Progenitor cell of endocrine pancreas (in vitro differentiated cells): ENCODE measurements around the gene RASL10B. TPM values are rescaled to one million over a fixed set of nuclear protein-coding genes. Genes with fewer than 3 reads are reported as not detected.
"Not testable (repeated sequence)": the region's sequence is repeated elsewhere in the genome, so short reads cannot be mapped to it uniquely, and the experiment has no call there.

Source experiments
- DNase-seq: peaks from one replicate; pipeline ENCODE4 v3.0.0; 2021; ENCODE audit warnings: low spot score; ENCODE audit not compliant: unreplicated experiment
- H3K27ac Mint-ChIP-seq: 2 replicates; pipeline ENCODE4 v1.8.0; 2021; ENCODE audit warnings: mild to moderate bottlenecking, moderate library complexity, mixed read lengths
- H3K27me3 Mint-ChIP-seq: 2 replicates; pipeline ENCODE4 v1.8.0; 2021; ENCODE audit warnings: mixed read lengths
- H3K36me3 Mint-ChIP-seq: 2 replicates; pipeline ENCODE4 v1.8.0; 2022; ENCODE audit warnings: mixed read lengths; ENCODE audit not compliant: insufficient read depth
- H3K4me1 Mint-ChIP-seq: 2 replicates; pipeline ENCODE4 v1.8.0; 2021; ENCODE audit warnings: low read depth, mixed read lengths
- H3K4me3 Mint-ChIP-seq: 2 replicates; pipeline ENCODE4 v1.8.0; 2021; ENCODE audit warnings: low read depth, mild to moderate bottlenecking, moderate library complexity, mixed read lengths
- H3K9me3 Mint-ChIP-seq: 2 replicates; pipeline ENCODE4 v1.8.0; 2021; ENCODE audit warnings: low read depth, mixed read lengths
- total RNA-seq: library from RNA; stranded (reverse); gene quantifications from 2 replicates; pipeline ENCODE4 v1.2.1, GENCODE V29; 2021
- TF ChIP-seq, protein P1 (sequence below): fragments of 200-600 bp; sonication (generic); IDR thresholded peaks from one replicate; pipeline ENCODE4 v1.5.0; 2021; ENCODE audit warnings: antibody characterized with exemption, mild to moderate bottlenecking; ENCODE audit not compliant: unreplicated experiment

Gene RASL10B
- total RNA-seq, 1 donor from 2014 or later, result 13.7 TPM

DNA sequence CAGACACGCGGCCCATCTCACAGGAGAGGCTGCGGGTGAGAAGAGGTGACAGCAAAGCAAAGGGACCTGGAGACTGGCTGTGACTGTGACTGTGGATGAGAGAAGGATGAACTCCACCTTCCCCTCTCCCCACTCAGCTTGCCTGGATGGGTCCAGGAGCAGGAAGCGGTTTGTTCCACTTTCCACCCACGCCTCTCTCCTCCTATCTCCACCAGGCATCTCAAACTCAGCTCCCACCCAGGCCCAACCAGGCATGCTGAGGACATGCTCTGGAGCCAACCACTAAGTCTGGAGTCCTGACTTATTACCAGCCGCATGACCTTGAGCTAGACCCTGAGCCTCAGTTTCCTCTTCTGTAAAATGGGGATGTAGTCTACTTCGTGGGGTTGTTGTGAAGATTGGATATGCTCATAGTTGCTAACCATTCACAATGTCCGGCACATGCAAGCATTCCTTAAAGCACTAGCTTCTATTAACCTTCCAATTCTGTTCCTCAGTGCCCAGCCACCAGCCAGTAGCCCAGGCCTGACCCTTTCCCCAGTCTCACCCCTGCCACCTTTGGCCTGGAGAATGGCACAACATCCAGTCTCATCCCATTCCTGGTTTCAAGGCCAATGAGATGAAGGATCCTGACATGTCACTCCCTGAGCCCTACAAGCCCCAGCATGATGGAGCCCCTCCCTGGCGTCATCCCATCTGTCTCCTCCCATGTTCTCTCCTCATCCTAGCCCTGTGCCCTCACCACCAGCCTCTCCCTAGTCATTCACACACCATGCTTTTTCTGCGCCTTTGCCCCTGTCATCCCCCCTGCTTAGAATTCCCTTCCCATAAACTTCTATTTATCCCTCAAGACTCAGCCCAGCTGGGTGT, 19.3 kb downstream of the RASL10B start:
- H3K27me3 Mint-ChIP-seq, result peaks cover 33% of the 10 kb centered on the region
- no peak overlapping the region for H3K4me3 Mint-ChIP-seq

DNA sequence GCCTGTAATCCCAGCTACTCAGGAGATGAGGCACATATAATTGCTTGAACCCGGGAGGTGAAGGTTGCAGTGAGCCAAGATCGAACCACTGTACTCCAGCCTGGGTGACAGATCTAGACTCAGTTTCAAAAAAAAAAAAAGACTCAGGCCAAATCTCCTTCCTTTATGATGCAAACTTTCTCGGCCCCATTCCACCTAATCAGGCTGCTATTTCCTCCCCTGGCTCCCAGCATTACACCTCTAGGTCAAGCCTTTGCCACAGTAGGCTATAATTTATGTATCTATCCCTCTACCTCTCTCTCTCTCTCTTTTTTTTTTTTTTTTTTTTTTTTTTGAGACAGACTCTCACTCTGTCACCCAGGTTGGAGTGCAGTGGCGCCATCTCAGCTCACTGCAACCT, 20.1 kb downstream of the RASL10B start:
- not testable (repeated sequence) for H3K4me1 Mint-ChIP-seq

More for the DNA sequence above, 19.3 kb downstream of the RASL10B start:
- H3K36me3 Mint-ChIP-seq, result no peaks in the 10 kb centered on the region
- DNase-seq, result no peak
- H3K9me3 Mint-ChIP-seq, result no peaks in the 10 kb centered on the region
- H3K4me1 Mint-ChIP-seq, result peaks cover 2% of the 10 kb centered on the region
- no peak overlapping the region for H3K27ac Mint-ChIP-seq
- TF ChIP-seq, protein P1, sequence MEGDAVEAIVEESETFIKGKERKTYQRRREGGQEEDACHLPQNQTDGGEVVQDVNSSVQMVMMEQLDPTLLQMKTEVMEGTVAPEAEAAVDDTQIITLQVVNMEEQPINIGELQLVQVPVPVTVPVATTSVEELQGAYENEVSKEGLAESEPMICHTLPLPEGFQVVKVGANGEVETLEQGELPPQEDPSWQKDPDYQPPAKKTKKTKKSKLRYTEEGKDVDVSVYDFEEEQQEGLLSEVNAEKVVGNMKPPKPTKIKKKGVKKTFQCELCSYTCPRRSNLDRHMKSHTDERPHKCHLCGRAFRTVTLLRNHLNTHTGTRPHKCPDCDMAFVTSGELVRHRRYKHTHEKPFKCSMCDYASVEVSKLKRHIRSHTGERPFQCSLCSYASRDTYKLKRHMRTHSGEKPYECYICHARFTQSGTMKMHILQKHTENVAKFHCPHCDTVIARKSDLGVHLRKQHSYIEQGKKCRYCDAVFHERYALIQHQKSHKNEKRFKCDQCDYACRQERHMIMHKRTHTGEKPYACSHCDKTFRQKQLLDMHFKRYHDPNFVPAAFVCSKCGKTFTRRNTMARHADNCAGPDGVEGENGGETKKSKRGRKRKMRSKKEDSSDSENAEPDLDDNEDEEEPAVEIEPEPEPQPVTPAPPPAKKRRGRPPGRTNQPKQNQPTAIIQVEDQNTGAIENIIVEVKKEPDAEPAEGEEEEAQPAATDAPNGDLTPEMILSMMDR, result no peak

DNA sequence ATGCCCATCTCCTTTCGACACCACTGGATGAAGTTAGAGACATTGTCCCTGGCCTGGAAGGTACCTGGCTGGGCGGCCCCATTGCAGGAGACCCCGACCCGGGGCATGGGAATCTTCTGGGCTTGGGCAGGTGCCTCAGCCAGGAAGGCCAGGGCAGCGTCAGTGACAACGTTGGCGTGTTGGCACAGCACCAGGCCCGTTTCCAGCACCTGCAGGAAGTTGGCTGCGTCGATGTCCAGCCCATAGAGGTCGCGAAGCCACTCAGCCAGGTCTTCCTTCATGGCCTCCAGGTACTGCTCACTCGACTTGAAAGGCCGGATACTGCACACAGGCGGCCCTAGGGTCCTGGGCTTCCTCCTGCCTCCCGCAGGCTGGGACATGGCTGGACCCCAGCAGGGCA, 21.0 kb downstream of the RASL10B start:
- Mint-ChIP-seq H3K27ac (no peak overlapping the region), H3K36me3 (no peaks in the 10 kb centered on the region)
- TF ChIP-seq, protein P1, result no peak

More for the DNA sequence above, 20.1 kb downstream of the RASL10B start:
- DNase-seq, H3K27ac Mint-ChIP-seq, H3K36me3 Mint-ChIP-seq, H3K4me3 Mint-ChIP-seq, H3K9me3 Mint-ChIP-seq: not testable (repeated sequence)
- peaks cover 33% of the 10 kb centered on the region for H3K27me3 Mint-ChIP-seq

DNA sequence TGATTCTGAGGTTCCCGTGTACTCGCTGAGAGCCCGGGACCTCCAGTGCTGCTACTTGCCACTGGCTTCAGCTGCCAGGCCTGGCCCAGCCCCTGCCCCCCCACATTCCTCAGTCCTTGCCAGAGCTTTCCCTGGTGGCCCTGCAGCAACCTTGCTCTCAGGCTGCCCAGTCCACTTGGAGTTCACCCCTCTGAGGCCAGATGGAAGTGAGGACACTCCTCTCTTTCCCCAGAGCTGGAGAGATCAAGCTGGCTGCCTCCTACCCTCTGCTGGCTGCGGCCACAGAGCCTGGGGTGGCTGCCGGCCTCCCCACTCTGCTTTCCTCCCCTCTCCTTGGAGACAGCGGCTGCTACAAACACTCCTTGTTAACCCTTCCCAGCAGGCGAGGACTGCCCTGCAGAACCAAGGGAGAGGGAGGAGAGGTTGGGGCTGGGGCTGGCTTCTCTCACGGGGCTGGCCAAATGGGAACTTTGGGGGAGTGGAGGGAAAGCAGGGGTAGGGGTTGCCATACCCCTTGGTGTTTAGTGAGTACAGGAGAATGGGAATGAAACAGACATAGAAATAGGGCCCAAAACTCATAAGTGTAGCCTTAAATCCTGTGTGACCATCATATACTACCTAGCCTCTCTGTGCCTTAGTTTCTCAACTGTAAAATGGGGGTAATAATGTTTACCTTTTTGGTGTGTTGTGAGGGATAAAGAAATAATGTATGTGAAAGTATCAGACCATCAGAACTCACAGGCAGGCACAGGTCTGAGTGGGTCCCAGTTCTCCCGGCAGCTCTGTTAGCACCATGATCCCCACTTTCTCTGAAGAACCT, 21.7 kb downstream of the RASL10B start, which contains the start of gene GAS2L2:
Gene GAS2L2, minus strand, starts transcription at position 295 of the 820 bp plus-strand sequence. CDS start 389 bp downstream, outside the sequence.
- Mint-ChIP-seq H3K27me3 (peaks cover 33% of the 10 kb centered on the region), H3K4me1 (peaks cover 2% of the 10 kb centered on the region), H3K9me3 (no peaks in the 10 kb centered on the region), H3K27ac (no peak within 1 kb of the TSS), H3K4me3 (no peak within 1 kb of the TSS), H3K36me3 (no peaks in the 10 kb centered on the region)
- no peak for DNase-seq
- TF ChIP-seq, protein P1, result no peak

More for the DNA sequence above, 21.0 kb downstream of the RASL10B start:
- Mint-ChIP-seq H3K4me1 (peaks cover 2% of the 10 kb centered on the region), H3K4me3 (no peak overlapping the region), H3K9me3 (no peaks in the 10 kb centered on the region), H3K27me3 (peaks cover 33% of the 10 kb centered on the region)
- no peak for DNase-seq

DNA sequence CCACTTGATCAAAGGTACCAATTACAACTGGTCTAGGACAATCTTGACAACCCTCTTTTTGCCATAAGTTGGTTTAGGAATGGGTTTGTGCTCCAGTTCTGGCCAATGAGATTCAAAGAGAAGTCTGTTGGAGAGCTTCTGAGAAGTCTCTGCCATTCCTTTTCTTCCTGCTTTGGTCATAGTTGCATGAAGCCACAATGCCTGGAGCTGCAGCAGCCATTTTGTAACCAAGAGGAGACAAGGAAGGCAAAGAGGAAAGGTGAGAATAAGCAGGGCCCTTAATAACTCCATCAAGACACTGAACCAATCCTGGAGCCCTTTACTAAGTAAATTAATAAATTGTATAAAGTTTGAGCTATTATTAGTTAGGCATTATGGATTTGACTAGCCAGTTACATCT, 25.8 kb downstream of the RASL10B start:
- no peak overlapping the region for H3K4me3 Mint-ChIP-seq
- no peaks in the 10 kb centered on the region for H3K9me3 Mint-ChIP-seq
- H3K27ac Mint-ChIP-seq, result no peak overlapping the region

More for the DNA sequence above, 25.8 kb downstream of the RASL10B start:
- TF ChIP-seq, protein P1, result no peak
- peaks cover 5% of the 10 kb centered on the region for H3K27me3 Mint-ChIP-seq
- H3K36me3 Mint-ChIP-seq, result no peaks in the 10 kb centered on the region
- DNase-seq, result no peak
- H3K4me1 Mint-ChIP-seq, result no peaks in the 10 kb centered on the region
